Measurements from ENCODE around the gene THRB.

THRB gene

GRCh38 chr3:24487325-24488262 is 7.1 kb downstream of the THRB start:
- DNase-seq = no peak

GRCh38 chr3:24485511-24485910 is 9.1 kb downstream of the THRB start:
- DNase-seq = no peak

- DNase-seq = no peak
Observed at GRCh38 chr3:24483873-24484272, 10.8 kb downstream of the THRB start.

- DNase-seq = no peak
Observed at GRCh38 chr3:24482096-24482705, 12.4 kb downstream of the THRB start.

- DNase-seq = no peak
Observed at GRCh38 chr3:24481193-24481592, 13.5 kb downstream of the THRB start.

GRCh38 chr3:24480497-24480896 is 14.2 kb downstream of the THRB start:
- DNase-seq = no peak

GRCh38 chr3:24479816-24480215 is 14.8 kb downstream of the THRB start:
- no peak for DNase-seq

- no peak for DNase-seq
Observed at GRCh38 chr3:24476871-24477656, 17.6 kb downstream of the THRB start.

GRCh38 chr3:24475925-24476324 is 18.7 kb downstream of the THRB start:
- DNase-seq = no peak

GRCh38 chr3:24474862-24475261 is 19.8 kb downstream of the THRB start:
- no peak for DNase-seq

GRCh38 chr3:24472358-24472757 is 22.3 kb downstream of the THRB start:
- DNase-seq = no peak

GRCh38 chr3:24471486-24471885 is 23.2 kb downstream of the THRB start:
- no peak for DNase-seq

GRCh38 chr3:24470277-24470676 is 24.4 kb downstream of the THRB start:
- DNase-seq = no peak

GRCh38 chr3:24464389-24464788 is 30.3 kb downstream of the THRB start:
- DNase-seq = no peak

GRCh38 chr3:24462737-24463136 is 31.9 kb downstream of the THRB start:
- no peak for DNase-seq

GRCh38 chr3:24460974-24461373 is 33.7 kb downstream of the THRB start:
- DNase-seq = no peak

GRCh38 chr3:24457719-24458118 is 36.9 kb downstream of the THRB start:
- DNase-seq = no peak

- DNase-seq = no peak
Observed at GRCh38 chr3:24454856-24455255, 39.8 kb downstream of the THRB start.

GRCh38 chr3:24454393-24454792 is 40.3 kb downstream of the THRB start:
- no peak for DNase-seq

GRCh38 chr3:24451461-24452099 is 43.1 kb downstream of the THRB start:
- no peak for DNase-seq

- DNase-seq = no peak
Observed at GRCh38 chr3:24450160-24450907, 44.3 kb downstream of the THRB start.

GRCh38 chr3:24447836-24448235 is 46.8 kb downstream of the THRB start:
- no peak for DNase-seq

Data from activated CD4-positive, alpha-beta T cell treated with anti-CD3 and anti-CD28 coated beads for 48 hours (primary cell).